NCI-H524 (cell line): ENCODE results near the gene NCR1.
"Not testable (repeated sequence)": the region's sequence is repeated elsewhere in the genome, so short reads cannot be mapped to it uniquely, and the experiment has no call there.

Experiments
- DNase-seq, 2 experiments: peaks; one replicate each; lab custom pipeline; 2025; lab: John Stamatoyannopoulos, UW

The NCR1 gene

DNA sequence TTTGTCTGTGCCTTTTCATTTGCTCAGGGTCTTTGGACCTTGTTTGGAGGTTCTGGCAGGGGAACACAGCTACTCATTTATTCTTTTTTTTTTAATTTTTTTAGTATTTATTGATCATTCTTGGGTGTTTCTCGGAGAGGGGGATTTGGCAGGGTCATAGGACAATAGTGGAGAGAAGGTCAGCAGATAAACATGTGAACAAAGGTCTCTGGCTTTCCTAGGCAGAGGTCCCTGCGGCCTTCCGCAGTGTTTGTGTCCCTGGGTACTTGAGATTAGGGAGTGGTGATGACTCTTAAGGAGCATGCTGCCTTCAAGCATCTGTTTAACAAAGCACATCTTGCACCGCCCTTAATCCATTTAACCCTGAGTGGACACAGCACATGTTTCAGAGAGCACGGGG is 2.0 kb downstream of the NCR1 start:
- DNase-seq = not testable (repeated sequence)

DNA sequence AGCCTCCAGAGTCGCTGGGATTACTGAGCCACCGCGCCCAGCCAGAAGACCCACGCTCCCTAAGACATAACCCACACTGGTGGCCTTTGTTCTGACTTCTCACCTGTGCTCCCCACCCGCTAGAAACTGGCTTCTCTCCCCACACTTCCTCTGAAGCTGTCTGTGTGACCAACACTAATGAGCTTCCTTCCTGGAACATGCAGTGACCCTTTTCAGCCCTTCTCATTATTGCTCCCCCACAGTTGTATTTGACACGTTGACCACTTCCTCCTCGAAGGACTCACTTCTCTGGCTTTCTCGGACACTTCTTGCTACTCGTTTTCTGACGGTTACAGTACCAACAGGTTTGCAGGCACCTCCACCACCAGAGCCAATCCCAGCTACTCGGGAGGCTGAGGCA is 10.9 kb downstream of the NCR1 start:
- no peak for DNase-seq

DNA sequence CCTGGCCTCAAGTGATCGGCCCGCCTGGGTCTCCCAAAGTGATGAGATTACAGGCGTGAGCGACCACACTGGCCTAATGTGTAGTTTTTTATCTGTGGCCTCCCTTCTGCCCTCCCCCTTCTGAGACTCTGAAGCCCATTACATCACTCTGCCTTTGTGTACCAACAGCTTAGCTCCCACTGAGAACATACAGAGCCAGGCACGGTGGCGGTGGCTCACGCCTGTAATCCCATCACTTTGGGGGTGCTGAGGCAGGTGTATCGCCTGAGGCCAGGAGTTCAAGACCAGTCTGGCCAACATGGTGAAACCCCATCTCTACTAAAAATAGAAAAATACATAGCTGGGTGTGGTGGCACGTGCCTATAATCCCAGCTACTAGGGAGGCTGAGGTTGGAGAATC is 12.6 kb downstream of the NCR1 start:
- DNase-seq = no peak

DNA sequence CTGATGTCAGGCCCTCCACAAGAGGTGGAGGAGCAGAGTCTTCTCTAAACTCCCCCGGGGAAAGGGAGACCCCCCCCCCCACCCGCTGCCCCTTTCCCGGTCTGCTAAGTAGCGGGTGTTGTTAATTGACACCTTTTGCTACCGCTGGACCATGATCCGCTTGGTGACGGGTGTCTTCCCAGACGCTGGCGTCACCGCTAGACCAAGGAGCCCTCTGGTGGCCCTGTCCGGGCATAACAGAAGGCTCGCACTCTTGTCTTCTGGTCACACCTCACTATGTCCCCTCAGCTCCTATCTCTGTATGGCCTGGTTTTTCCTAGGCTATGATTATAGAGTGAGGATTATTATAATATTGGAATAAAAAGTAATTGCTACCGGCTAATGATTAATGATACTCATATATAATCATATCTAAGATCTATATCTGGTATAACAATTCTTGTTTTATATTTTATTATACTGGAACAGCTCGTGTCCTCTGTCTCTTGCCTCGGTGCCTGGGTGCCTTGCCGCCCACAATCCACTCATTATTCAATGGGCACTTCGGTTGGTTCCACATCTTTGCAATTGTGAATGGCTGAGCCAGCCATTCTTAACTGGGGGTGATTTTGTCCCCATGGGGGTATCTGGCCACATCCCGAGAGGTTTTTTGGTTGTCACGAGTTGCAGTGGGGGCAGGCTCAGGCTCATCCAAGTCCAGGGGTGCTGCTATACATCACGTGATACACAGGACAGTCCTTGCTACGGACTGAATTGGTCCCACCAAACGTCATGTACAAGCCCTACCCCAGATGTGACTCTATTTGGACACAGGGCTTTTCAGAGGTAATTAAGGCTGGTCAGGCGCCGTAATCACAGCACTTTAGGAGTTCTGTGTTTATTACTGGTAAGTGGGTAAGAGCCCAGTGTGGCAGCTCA is 14.0 kb downstream of the NCR1 start:
- DNase-seq = not testable (repeated sequence)

DNA sequence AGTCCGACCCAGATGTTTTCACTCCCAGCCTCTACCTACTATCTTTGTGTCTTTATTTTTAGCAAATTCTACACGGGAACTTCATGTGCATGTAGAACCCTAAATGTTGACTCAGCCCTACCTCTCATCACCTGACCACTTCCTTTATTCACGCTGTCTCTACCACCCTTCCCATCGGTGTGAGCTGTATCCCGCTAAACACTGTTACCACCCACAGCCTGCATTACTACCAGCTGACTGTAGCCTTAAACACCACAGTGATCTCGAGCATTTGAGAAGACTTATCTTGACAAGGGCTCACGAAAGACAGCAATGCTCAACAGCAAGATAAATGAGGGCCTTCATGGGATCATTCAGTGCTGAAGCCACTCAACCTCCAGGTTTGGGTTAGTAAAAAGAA is 15.1 kb downstream of the NCR1 start:
- DNase-seq = no peak

DNA sequence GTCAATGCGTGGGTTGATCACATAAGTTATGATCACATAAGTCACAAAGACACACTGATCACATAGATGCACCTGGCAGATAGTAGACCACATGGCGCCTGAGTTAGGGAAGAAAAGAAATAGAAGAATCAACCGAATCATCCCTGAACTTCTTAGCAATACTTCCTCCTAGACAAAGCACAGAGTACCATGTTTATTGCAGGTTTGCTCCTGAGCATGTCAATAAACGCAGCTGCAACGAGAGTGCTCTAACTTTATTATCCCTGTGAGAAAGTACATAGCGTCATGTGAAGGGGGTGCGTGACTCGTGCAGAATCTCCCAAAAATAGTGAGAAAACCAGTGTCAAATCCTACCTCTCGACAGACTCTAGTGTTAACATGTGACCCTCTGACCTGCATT is 17.3 kb downstream of the NCR1 start:
- no peak for DNase-seq

DNA sequence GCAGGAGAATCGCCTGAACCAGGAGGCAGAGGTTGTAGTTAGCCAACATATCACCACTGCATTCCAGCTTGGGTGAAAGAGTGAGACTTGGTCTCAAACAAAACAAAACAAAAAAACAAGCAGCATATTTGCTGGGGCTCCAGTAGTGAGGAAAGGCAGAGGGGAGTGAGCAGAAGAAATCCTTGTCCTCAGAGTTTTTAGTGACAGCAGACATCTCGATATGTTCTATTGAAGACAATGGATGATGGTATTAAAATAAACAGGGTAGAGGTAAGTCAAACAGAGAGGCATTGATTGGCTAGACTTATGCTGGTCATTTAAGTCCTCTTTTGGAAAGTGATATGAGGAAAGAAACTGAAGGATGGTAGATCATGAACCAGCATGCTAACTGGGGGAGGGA is 22.4 kb downstream of the NCR1 start:
- DNase-seq = no peak

DNA sequence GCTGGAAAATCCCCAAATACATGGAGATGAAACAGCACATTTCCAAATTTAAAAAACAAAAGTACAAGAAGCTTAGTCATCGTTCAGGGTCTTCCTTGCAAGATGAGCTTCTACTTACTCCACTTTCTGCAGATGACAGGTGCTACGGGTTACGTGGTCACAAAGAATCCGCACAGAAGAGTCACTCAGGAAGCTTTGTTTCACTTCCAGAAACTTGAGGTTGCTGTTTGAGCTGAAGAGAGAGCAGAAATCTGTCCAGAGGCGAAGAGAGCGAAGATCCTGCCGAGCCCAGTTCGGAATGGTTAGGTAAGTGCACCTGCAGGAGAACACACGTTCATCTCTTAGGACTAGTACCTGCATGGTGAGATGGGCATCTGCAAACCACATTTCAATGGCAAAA is 32.0 kb downstream of the NCR1 start:
- DNase-seq = no peak

DNA sequence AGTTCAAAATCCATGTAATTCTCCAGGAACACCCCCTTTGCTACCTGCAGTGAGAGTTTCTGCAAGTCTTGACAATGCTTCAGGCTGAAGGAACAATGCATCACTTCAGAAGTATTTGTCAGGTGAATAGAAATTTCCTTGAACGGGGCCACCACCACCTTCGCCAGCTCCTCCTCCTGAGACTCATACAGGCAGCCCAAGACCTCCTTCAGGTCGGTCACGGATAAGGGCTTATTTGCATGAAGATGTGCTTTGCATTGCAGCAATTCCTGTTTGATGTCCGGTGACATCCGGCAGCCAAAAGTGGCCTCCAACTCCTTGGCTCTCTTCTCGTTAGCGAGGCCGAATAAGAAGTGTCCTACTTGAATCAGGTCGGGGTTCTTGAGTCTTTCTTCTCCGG is 33.0 kb downstream of the NCR1 start:
- DNase-seq = no peak

DNA sequence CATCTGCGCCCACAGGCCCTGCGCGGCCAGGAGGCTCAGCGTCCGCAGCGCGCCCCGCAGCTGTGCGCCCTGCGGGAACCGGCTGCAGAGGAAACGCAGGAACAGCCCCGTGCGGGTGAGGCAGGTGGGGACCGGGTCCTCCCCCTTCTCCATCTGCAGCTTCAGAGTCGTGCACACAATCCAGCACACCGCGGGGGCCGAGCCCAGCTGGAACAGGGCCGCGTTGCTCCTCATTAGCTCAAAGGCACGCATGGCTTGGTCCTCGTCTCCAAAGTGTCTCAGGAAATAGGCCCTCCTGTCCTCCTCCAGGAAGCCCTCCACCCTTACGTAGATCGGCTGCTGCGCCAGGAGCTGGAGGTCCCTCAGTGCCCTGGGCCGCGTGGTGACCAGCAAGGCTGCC is 33.6 kb downstream of the NCR1 start:
- not testable (repeated sequence) for DNase-seq

DNA sequence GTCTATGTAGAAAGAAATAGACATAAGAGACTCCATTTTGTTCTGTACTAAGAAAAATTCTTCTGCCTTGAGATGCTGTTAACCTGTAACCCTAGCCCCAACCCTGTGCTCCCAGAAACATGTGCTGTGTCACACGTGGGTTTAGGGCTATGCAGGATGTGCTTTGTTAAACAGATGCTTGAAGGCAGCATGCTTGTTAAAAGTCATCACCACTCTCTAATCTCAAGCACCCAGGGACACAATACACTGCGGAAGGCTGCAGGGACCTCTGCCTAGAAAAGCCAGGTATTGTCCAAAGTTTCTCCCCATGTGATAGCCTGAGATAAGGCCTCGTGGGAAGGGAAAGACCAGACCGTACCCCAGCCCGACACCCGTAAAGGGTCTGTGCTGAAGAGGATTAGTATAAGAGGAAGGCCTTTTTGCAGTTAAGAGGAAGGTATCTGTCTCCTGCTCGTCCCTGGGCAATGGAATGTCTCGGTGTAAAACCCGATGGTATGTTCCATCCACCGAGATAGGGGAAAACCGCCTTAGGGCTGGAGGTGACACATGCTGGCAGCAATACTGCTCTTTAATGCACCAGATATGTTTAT is 37.9 kb downstream of the NCR1 start:
- not testable (repeated sequence) for DNase-seq

DNA sequence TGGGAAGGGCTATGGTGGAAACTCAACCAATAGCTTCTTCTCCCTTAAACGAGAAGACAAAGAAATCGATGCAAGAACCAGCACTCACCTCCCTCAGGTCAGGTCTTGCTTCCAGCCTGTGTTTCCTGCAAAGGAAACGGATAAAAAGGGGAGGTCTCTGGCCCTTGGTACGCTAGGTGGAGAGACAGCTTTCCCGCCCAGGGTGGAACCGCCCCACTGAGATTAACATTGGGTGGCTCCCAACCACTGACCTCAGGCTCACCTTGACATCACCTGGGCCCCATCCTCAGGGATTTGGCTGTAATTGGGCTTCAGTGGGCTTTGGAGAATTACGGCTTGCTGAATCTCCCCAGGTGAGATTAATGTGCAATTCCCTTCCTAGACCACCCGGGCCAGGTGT is 41.4 kb downstream of the NCR1 start, which contains the start of gene NLRP7:
NLRP7 (minus strand) TSS at position 150 of the 400 bp plus-strand sequence.
- DNase-seq = no peak

DNA sequence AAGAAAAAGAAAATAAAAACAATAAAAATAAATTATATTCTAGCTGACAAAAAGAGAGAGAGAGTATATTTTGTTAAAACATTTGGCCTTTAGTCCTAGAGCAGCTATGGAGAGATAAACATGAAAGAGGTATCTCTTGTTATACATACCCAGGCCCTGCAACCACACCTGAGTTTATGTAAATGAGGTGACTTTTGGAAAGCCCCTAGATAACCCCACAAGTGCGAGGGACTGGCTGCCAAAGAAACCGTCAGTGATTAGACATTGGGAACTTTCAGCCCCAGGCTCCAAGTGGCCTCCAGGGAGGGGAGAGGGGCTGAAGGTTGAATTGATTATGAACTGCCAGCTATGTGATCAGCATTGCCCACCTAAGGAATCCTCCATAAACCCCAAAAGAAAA is 43.5 kb downstream of the NCR1 start:
- DNase-seq = no peak

DNA sequence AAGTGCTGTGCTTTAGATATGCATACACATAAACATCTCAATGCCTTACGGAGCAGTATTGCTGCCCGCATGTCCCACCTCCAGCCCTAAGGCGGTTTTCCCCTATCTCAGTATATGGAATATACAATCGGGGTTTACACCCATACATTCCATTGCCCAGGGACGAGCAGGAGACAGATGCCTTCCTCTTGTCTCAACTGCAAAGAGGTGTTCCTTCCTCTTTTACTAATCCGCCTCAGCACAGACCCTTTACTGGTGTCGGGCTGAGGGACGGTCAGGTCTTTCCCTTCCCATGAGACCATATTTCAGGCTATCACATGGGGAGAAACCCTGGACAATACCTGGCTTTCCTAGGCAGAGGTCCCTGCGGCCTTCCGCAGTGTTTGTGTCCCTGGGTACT is 44.6 kb downstream of the NCR1 start:
- DNase-seq = not testable (repeated sequence)

DNA sequence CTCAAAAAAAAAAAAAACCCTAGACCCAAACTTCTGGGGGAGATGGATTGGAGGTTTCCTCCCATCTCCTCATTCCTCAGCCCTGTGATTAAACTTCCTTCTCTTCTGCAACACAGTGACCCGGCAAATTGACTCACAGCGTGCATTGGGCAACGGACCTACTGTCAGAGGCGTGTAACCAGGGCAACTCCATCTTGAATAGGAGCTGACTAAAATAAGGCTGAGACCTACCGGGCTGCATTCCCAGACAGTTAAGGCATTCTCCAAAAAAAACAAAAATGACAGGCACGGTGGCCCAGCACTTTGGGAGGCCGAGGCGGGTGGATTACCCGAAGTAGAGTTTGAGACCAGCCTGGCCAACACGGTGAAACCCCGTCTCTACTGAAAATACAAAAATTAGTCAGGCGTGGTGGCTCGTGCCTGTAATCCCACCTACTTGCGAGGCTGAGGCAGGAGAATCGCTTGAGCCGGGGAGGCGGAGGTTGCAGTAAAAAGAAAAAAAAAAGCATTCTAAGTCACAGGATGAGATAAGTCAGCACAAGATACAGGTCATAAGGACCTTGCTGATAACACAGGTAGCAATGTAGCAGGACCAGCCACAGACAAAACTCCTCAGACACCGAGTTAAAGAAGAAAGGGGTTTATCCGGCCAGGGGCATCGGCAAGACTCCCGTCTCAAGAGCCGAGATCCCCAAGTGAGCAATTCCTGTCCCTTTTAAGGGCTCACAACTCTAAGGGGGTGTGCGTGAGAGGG is 46.8 kb downstream of the NCR1 start:
- no peak for DNase-seq

DNA sequence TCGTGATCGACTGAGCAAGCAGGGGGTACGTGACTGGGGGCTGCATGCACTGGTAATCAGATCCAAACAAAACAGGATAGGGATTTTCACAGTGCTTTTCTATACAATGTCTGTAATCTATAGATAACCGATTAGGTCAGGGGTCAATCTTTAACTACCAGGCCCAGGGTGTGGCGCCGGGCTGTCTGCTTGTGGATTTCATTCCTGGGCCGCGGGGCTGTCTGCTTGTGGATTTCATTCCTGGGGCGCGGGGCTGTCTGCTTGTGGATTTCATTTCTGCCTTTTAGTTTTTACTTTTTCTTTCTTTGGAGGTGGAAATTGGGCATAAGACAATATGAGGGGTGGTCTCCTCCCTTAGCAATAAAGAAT is 47.4 kb downstream of the NCR1 start:
- DNase-seq = not testable (repeated sequence)

DNA sequence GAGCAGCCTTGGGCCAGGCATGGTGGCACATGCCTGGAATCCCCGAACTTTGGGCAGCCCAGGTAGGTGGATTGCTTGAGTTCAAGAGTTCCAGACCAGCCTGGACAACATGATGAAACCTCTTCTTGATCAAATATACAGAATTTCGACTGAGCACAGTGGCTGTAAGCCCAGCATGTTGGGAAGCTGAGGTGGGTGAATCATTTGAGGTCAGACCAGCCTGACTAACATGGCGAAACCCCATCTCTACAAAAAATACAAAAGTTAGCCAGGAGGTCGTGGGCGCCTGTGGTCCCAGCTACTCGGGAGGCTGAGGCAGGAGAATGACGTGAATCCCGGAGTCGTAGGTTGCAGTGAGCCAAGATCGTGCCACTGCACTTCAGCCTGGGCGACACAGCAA is 49.4 kb downstream of the NCR1 start:
- no peak for DNase-seq

DNA sequence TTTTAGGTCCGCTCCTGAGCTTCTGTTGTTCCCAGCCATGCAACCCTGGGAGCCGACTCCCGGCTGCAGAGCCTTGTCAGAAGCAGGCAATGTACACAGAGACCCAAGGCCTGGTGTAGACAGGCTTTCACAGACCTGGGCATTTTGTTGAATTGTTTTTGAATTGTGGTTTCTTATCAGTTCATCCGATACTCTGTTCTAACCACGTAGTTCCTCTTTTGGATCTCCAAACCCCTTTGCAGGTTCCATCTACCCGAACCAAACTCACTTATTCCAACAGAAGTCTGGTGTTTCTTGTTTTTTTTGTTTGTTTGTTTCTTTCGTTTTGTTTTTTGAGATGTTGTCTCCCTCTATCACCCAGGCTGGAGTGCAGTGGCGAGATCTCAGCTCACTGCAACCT is 53.9 kb downstream of the NCR1 start:
- no peak for DNase-seq
